ENCODE data around the gene DEAF1. TPM values are rescaled to one million over a fixed set of nuclear protein-coding genes. Genes with fewer than 3 reads are reported as not detected.

DEAF1 gene
- total RNA-seq, 2 experiments from 2014 or later: 68.4 to 79.6 TPM

DNA sequence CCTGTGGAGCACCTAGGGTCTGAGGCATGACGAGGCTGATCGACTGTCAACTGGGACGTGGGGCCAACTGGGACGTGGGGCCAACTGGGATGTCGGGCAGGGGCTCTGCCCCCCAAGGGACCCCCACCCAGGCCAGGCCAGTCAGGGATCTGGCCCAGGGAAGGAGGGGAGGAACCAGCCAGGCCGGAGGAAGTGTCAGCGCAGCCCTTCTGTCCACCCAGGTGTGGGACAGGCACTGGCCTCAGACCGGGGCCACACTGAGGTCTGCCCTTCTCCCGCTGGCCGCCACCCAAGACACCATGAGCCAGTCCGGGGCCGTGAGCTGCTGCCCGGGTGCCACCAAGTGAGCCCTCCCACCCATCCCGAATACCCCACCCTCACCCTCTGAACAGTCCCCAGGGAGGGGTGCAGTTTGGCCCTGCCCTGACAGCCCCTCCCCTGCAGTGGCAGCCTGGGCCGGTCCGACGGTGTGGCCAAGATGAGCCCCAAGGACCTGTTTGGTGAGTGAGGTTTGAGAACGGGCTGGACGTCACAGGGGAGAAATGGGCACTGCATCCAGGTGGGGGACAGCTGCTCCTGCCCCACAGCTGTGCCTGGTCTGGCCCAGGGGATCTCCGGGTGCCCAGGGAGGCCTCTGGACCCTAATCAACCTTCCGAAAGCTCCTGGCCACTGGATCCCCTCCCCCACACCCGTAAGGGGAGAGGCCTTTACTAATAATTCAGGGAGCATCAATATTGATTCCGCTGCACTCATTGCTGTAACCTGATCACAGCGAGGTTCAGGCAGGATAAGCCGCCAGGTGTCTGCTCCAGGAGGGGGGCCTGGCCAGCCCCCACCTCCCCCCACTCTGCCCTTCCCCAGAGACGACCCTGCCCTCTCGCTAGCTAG lies 14.3 kb upstream of the DEAF1 start:
- Histone ChIP-seq H3K4me1 (ENCODE audit: insufficient read depth, low read length) (peaks cover 26% of the 10 kb centered on the region), H3K27ac (ENCODE audit: low read depth in 1 of 2, low read length in 2 of 2) (no peak overlapping the region), H3K4me3 (ENCODE audit: low read length) (no peak overlapping the region), H3K9me3 (ENCODE audit: control insufficient read depth in 1 of 2, insufficient read depth in 1 of 2, low read length in 2 of 2) (peaks cover 0 to 14% of the 10 kb centered on the region in 2 experiments), H3K27me3 (ENCODE audit: control insufficient read depth in 1 of 2, insufficient read depth in 2 of 2, low read length in 2 of 2) (peaks cover 20 to 28% of the 10 kb centered on the region in 2 experiments), H3K36me3 (ENCODE audit: insufficient read depth, low read length) (no peaks in the 10 kb centered on the region)
- DNase-seq (peak in 1 of 14 experiments; percentile 16), ATAC-seq (ENCODE audit: poor library complexity) (no peak)
- Mint-ChIP-seq H3K27ac (no peak overlapping the region), H3K36me3 (ENCODE audit: low read depth) (no peaks in the 10 kb centered on the region), H3K4me1 (ENCODE audit: low read depth) (no peaks in the 10 kb centered on the region), H3K27me3 (peaks cover 20% of the 10 kb centered on the region), H3K9me3 (no peaks in the 10 kb centered on the region), H3K4me3 (no peak overlapping the region)
- POLR2A ChIA-PET: no interaction called here
- CTCF ChIA-PET: no interaction called here
- TF ChIP-seq, protein P1, sequence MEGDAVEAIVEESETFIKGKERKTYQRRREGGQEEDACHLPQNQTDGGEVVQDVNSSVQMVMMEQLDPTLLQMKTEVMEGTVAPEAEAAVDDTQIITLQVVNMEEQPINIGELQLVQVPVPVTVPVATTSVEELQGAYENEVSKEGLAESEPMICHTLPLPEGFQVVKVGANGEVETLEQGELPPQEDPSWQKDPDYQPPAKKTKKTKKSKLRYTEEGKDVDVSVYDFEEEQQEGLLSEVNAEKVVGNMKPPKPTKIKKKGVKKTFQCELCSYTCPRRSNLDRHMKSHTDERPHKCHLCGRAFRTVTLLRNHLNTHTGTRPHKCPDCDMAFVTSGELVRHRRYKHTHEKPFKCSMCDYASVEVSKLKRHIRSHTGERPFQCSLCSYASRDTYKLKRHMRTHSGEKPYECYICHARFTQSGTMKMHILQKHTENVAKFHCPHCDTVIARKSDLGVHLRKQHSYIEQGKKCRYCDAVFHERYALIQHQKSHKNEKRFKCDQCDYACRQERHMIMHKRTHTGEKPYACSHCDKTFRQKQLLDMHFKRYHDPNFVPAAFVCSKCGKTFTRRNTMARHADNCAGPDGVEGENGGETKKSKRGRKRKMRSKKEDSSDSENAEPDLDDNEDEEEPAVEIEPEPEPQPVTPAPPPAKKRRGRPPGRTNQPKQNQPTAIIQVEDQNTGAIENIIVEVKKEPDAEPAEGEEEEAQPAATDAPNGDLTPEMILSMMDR (IDR thresholded peaks at IDR 0.05): no peak
- intact Hi-C loops (cut with DNase I, micrococcal nuclease): no loop called here

DNA sequence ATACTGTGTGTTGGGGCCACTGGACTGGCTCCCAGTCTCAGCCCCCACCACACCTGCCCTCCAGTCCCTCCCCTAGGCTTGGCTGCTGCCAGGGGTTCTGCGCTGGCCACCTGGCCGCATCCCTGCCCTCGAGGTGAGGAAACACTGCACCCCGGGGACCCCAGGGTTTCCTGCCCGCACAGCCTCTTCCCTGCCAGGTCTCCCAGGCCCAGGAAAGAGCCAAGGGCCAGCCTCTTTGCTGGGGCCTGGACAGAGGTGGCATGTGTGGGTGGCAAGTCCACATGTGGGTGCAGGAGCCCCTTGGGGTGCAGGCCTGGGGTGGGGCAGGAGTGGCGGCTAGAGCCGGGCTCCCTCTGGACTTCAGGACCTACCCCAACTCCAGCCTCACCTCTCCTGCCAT lies 13.5 kb upstream of the DEAF1 start:
- peak in 1 of 14 experiments; percentile 11 for DNase-seq
- Mint-ChIP-seq H3K4me1 (ENCODE audit: low read depth) (peaks cover 5% of the 10 kb centered on the region), H3K9me3 (no peaks in the 10 kb centered on the region), H3K27ac (no peak overlapping the region), H3K36me3 (ENCODE audit: low read depth) (no peaks in the 10 kb centered on the region), H3K27me3 (peaks cover 20% of the 10 kb centered on the region), H3K4me3 (no peak overlapping the region)
- Histone ChIP-seq H3K36me3 (ENCODE audit: insufficient read depth, low read length) (no peaks in the 10 kb centered on the region), H3K4me1 (ENCODE audit: insufficient read depth, low read length) (peaks cover 26% of the 10 kb centered on the region), H3K27me3 (ENCODE audit: control insufficient read depth in 1 of 2, insufficient read depth in 2 of 2, low read length in 2 of 2) (peaks cover 20 to 28% of the 10 kb centered on the region in 2 experiments), H3K27ac (ENCODE audit: low read depth in 1 of 2, low read length in 2 of 2) (no peak overlapping the region), H3K4me3 (ENCODE audit: low read length) (no peak overlapping the region), H3K9me3 (ENCODE audit: control insufficient read depth in 1 of 2, insufficient read depth in 1 of 2, low read length in 2 of 2) (peaks cover 0 to 14% of the 10 kb centered on the region in 2 experiments)
- intact Hi-C loops (cut with DNase I, micrococcal nuclease): no loop called here
- ATAC-seq (ENCODE audit: poor library complexity): no peak
- POLR2A ChIA-PET: no interaction called here
- CTCF ChIA-PET: no interaction called here
- TF ChIP-seq, protein P1 (IDR thresholded peaks at IDR 0.05): no peak

DNA sequence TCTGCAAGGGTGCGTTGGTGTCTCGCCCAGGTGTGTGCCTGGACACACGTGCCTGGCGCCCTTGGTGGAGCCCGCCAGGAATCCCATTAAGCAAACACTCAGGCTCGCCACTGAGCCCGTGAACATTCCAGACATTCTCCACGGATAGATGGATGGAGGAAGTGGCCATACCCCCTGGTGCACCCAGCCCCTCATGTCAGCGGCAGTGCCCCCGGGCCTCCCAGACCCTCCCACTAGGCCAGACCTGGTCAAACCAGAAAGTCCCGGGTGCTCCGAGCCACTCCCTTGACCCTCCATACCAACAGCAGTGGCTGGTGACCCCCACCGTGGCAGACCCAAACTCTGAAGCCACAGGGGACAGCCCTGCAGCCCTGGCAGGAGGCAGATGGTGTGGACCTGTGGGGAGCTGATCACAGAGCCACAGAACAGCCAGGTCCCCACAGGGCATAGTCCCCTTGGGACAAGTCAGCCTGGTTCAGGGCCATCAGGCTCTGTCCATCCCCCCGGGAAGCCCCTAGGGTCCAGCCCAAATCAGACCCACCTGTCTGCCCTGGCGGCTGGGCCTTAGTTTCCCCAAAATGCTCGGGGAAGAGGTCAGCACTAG lies 12.9 kb upstream of the DEAF1 start:
- Histone ChIP-seq H3K4me3 (ENCODE audit: low read length) (no peak overlapping the region), H3K27ac (ENCODE audit: low read depth in 1 of 2, low read length in 2 of 2) (no peak overlapping the region), H3K4me1 (ENCODE audit: insufficient read depth, low read length) (peaks cover 29% of the 10 kb centered on the region), H3K36me3 (ENCODE audit: insufficient read depth, low read length) (peaks cover under 1% of the 10 kb centered on the region), H3K27me3 (ENCODE audit: control insufficient read depth in 1 of 2, insufficient read depth in 2 of 2, low read length in 2 of 2) (peaks cover 20 to 28% of the 10 kb centered on the region in 2 experiments), H3K9me3 (ENCODE audit: control insufficient read depth in 1 of 2, insufficient read depth in 1 of 2, low read length in 2 of 2) (peaks cover 0 to 14% of the 10 kb centered on the region in 2 experiments)
- Mint-ChIP-seq H3K4me3 (no peak overlapping the region), H3K27ac (no peak overlapping the region), H3K4me1 (ENCODE audit: low read depth) (peaks cover 6% of the 10 kb centered on the region), H3K9me3 (no peaks in the 10 kb centered on the region), H3K27me3 (peaks cover 20% of the 10 kb centered on the region), H3K36me3 (ENCODE audit: low read depth) (no peaks in the 10 kb centered on the region)
- POLR2A ChIA-PET: interaction anchor here (1.5 kb wide), 1 partner anchor 12 kb away, joined by 12 read pairs; the partner anchor contains the start of genes DEAF1 and TMEM80
- TF ChIP-seq, protein P1 (IDR thresholded peaks at IDR 0.05): no peak
- no peak for ATAC-seq (ENCODE audit: poor library complexity)
- DNase-seq: peak in 1 of 14 experiments; percentile 14
- CTCF ChIA-PET: no interaction called here
- intact Hi-C loops (cut with DNase I, micrococcal nuclease): no loop called here

Data from CD4-positive, alpha-beta T cell (primary cell).